Subcutaneous preadipocyte (primary cell): ENCODE measurements around the gene KLC4. TPM values are rescaled to one million over a fixed set of nuclear protein-coding genes. Genes with fewer than 3 reads are reported as not detected.

Experiments used
- total RNA-seq: library from RNA; depleted of rRNA; stranded (reverse); fragments of >200 nt; gene quantifications from 2 replicates; pipeline ENCODE4 v1.2.3, GENCODE V29; 2012

KLC4 gene
- 8.2 and 8.8 TPM in 2 replicates for total RNA-seq

GRCh38 chr6:43059168-43060033, at the start of gene KLC4, which contains the start of gene MRPL2:
Gene KLC4 (plus strand): TSS chr6:43059631. CDS start chr6:43061336, 1,705 bp downstream.
Gene MRPL2 (minus strand): TSS chr6:43059434. CDS start chr6:43059381, 53 bp downstream.

GRCh38 chr6:43013843-43014433, 45.5 kb upstream of the KLC4 start, which contains the start of the genes KLHDC3 and MEA1:
Gene KLHDC3 (plus strand): TSS chr6:43014249. CDS start chr6:43017193, 2,944 bp downstream.
Gene MEA1 (minus strand): TSS chr6:43013946. CDS start chr6:43013813, 133 bp downstream.

GRCh38 chr6:43021270-43022047, 38.0 kb upstream of the KLC4 start, which contains the start of gene RRP36:
Gene RRP36 (plus strand): TSS chr6:43021623. CDS start chr6:43021655, 32 bp downstream.

GRCh38 chr6:43053545-43054205, 5.8 kb upstream of the KLC4 start, which contains the start of gene CUL7:
Gene CUL7 (minus strand): TSS chr6:43053851. CDS start chr6:43052788, 1,063 bp downstream.

GRCh38 chr6:43075670-43076463, 16.4 kb downstream of the KLC4 start, which contains the start of gene PTK7:
Gene PTK7 (plus strand): TSS chr6:43076314. CDS start chr6:43076489, 175 bp downstream.

Other genes with a start within 250 kb of the KLC4 start
- gene RPL7L1, start 180.0 kb upstream of the KLC4 start, total RNA-seq, result 126 and 158 TPM in 2 replicates
- not detected in 2 replicates for gene PTCRA, start 143.6 kb upstream of the KLC4 start, total RNA-seq
- gene CNPY3, start 130.2 kb upstream of the KLC4 start, total RNA-seq, result 18.4 and 19.7 TPM in 2 replicates
- gene GNMT, start 98.9 kb upstream of the KLC4 start, total RNA-seq, result not detected in 2 replicates
- 10.0 and 24.3 TPM in 2 replicates for gene PEX6, start 80.5 kb upstream of the KLC4 start, total RNA-seq
- gene PPP2R5D, start 75.1 kb upstream of the KLC4 start, total RNA-seq, result 55.7 and 56.6 TPM in 2 replicates
- 41.2 and 45.6 TPM in 2 replicates for gene MEA1, start 45.7 kb upstream of the KLC4 start, total RNA-seq
- gene KLHDC3, start 45.4 kb upstream of the KLC4 start, total RNA-seq, result 69.8 and 75.9 TPM in 2 replicates
- gene RRP36, start 38.0 kb upstream of the KLC4 start, total RNA-seq, result 84.9 and 108 TPM in 2 replicates
- gene CUL7, start 5.8 kb upstream of the KLC4 start, total RNA-seq, result 34.2 and 38.9 TPM in 2 replicates
- 26.6 and 30.9 TPM in 2 replicates for gene MRPL2, start 197 bp upstream of the KLC4 start, total RNA-seq
- 30.3 and 33.8 TPM in 2 replicates for gene PTK7, start 16.7 kb downstream of the KLC4 start, total RNA-seq
- gene SRF, start 111.6 kb downstream of the KLC4 start, total RNA-seq, result 13.6 and 27.0 TPM in 2 replicates
- gene CUL9, start 122.6 kb downstream of the KLC4 start, total RNA-seq, result 20.2 and 25.6 TPM in 2 replicates
- gene DNPH1, start 169.8 kb downstream of the KLC4 start, total RNA-seq, result 43.6 and 65.4 TPM in 2 replicates
- under 0.01 TPM in 1 of 2 replicates, not detected in the other for gene TTBK1, start 183.8 kb downstream of the KLC4 start, total RNA-seq
- not detected in 2 replicates for gene SLC22A7, start 238.6 kb downstream of the KLC4 start, total RNA-seq
- 0.39 TPM in 1 of 2 replicates, not detected in the other for gene CRIP3, start 249.2 kb downstream of the KLC4 start, total RNA-seq